Endothelial cell of umbilical vein (primary cell): ENCODE results near the gene HSPB2. TPM values are rescaled to one million over a fixed set of nuclear protein-coding genes. Genes with fewer than 3 reads are reported as not detected.
A peak's percentile ranks its signal among the peaks of the same experiment; 100 is the strongest.

ENCODE experiments used
- BruUV-seq: library from RNA; stranded (reverse); fragments of 400-500 nt; replicated peaks from 2 replicates; lab custom pipeline; 2021; lab: Mats Ljungman, UMichigan
- CTCF ChIA-PET: fragments of 300-600, 350-600 bp; sonication (Branson Sonifier 250); formaldehyde crosslinking; loops from one replicate; lab custom pipeline; 2021; ENCODE audit warnings: antibody characterized with exemption, inconsistent platforms; lab: Charles Lee
- POLR2A ChIA-PET: fragments of 300-600, 350-600 bp; sonication (Branson Sonifier 250); formaldehyde crosslinking; loops from one replicate; lab custom pipeline; 2021; ENCODE audit warnings: antibody characterized with exemption, inconsistent platforms; lab: Charles Lee
- DNase-seq: peaks from one replicate; pipeline ENCODE4 v3.0.0-alpha.2; 2011; ENCODE audit warnings: low read depth, low spot score
- FAIRE-seq: peaks from 2 replicates; lab custom pipeline; 2011; peaks lifted over from hg19 to GRCh38; lab: Jason Lieb, UNC
- H2AFZ ChIP-seq: 2 replicates; pipeline ENCODE4 v1.6.0; 2012; ENCODE audit warnings: low read depth, low read length, control low read depth, inconsistent platforms
- H3K27ac ChIP-seq: 2 replicates; pipeline ENCODE4 v1.5.1; 2011; ENCODE audit warnings: low read depth, mild to moderate bottlenecking, control low read depth, low read length, moderate library complexity; ENCODE audit not compliant: insufficient read depth
- H3K27me3 ChIP-seq, 2 experiments: 2 replicates each; pipeline versions ENCODE4 v1.6.0 to v1.6.1; 2011; ENCODE audit warnings: low read length in 2 of 2, mixed read lengths in 1 of 2; ENCODE audit not compliant: control insufficient read depth in 2 of 2, insufficient read depth in 2 of 2
- H3K36me3 ChIP-seq, 2 experiments: 2 replicates in 1 of 2; 3 replicates in 1 of 2; pipeline ENCODE4 v1.5.1; 2011; ENCODE audit warnings: low read length in 2 of 2, mild to moderate bottlenecking in 1 of 2, moderate library complexity in 1 of 2; ENCODE audit not compliant: control insufficient read depth in 2 of 2, insufficient read depth in 2 of 2; ENCODE audit errors: extremely low read depth in 1 of 2
- H3K4me1 ChIP-seq: 3 replicates; pipeline ENCODE4 v1.5.1; 2011; ENCODE audit warnings: mild to moderate bottlenecking, low read length; ENCODE audit not compliant: control insufficient read depth, insufficient read depth; ENCODE audit errors: extremely low read depth
- H3K4me2 ChIP-seq: 2 replicates; pipeline ENCODE4 v1.6.1; 2011; ENCODE audit warnings: low read length, control low read depth, mixed read lengths; ENCODE audit not compliant: insufficient read depth
- H3K4me3 ChIP-seq, 3 experiments: fragments of 200-600 bp in 1 of 3; sonication (generic), shearing (Covaris generic) in 1 of 3; replicated peaks in 1 of 3; 2 replicates each; pipeline ENCODE4 v1.5.1; 2011 to 2016; ENCODE audit warnings: control low read depth in 3 of 3, low read length in 3 of 3, mild to moderate bottlenecking in 2 of 3, inconsistent platforms in 1 of 3, low read depth in 1 of 3, moderate library complexity in 1 of 3; ENCODE audit not compliant: insufficient read depth in 1 of 3
- H3K79me2 ChIP-seq: 2 replicates; pipeline ENCODE4 v1.6.0; 2012; ENCODE audit warnings: low read length, inconsistent platforms; ENCODE audit not compliant: control insufficient read depth, insufficient read depth
- H3K9ac ChIP-seq: replicated peaks from 2 replicates; pipeline ENCODE3; 2011; ENCODE audit warnings: low read length, control low read depth; ENCODE audit not compliant: insufficient read depth; ENCODE audit errors: extremely low read depth
- H3K9me1 ChIP-seq: replicated peaks from 3 replicates; pipeline ENCODE4 v1.6.0; 2011; ENCODE audit warnings: mild to moderate bottlenecking, low read length; ENCODE audit not compliant: control insufficient read depth, insufficient read depth; ENCODE audit errors: extremely low read depth
- H3K9me3 ChIP-seq: replicated peaks from 2 replicates; pipeline ENCODE4 v1.5.1; 2012; ENCODE audit warnings: low read length, inconsistent platforms; ENCODE audit not compliant: control insufficient read depth, insufficient read depth
- H4K20me1 ChIP-seq: replicated peaks from 2 replicates; pipeline ENCODE3; 2011; ENCODE audit warnings: mild to moderate bottlenecking, low read length; ENCODE audit not compliant: control insufficient read depth, insufficient read depth; ENCODE audit errors: extremely low read depth
- EZH2 ChIP-seq: IDR thresholded peaks from 2 replicates; pipeline ENCODE4 v1.6.1; 2012; ENCODE audit warnings: borderline replicate concordance, low read depth, mild to moderate bottlenecking, moderate library complexity, low read length, inconsistent platforms; ENCODE audit not compliant: severe bottlenecking
- FOS ChIP-seq: IDR thresholded peaks from 2 replicates; pipeline ENCODE4 v1.6.1; 2011; ENCODE audit warnings: mild to moderate bottlenecking, low read length, moderate library complexity, borderline replicate concordance; ENCODE audit not compliant: insufficient read depth
- GATA2 ChIP-seq: IDR thresholded peaks from 2 replicates; pipeline ENCODE4 v1.7.0; 2011; ENCODE audit warnings: low read depth, mild to moderate bottlenecking, moderate library complexity, mixed read lengths, low read length; ENCODE audit not compliant: insufficient read length, insufficient read depth
- MYC ChIP-seq: IDR thresholded peaks from one replicate; pipeline ENCODE4 v1.6.1; 2011; ENCODE audit warnings: mild to moderate bottlenecking, low read depth, low read length
- dilution Hi-C: fragments of 300-500 bp; cut with MboI; formaldehyde crosslinking; loops from one replicate; pipeline ENCODE4 v1.15.0; 2019; ENCODE audit warnings: low sequenced_read_pairs; ENCODE audit not compliant: extremely low pct_ligation_motif_present
- intact Hi-C: fragments of 100-400 bp; cut with micrococcal nuclease; formaldehyde crosslinking; loops from one replicate; pipeline ENCODE4 v1.10.0; 2022
- polyA plus RNA-seq, 4 experiments: library from polyadenylated mRNA; depleted of rRNA in 3 of 4; stranded (reverse) in 3 of 4; unstranded in 1 of 4; fragments of >200 nt; gene quantifications; 2 replicates each; pipeline versions ENCODE4 v1.2.1 to v1.2.3, GENCODE V29; 2011 to 2012; ENCODE audit warnings: missing spikeins in 1 of 4
- total RNA-seq: library from RNA; stranded (reverse); gene quantifications from 2 replicates; pipeline ENCODE4 v1.2.3, GENCODE V29; 2021
- TF ChIP-seq, protein P1 (sequence below), 2 donors: IDR thresholded peaks; 1 replicate in 1 of 2; 2 replicates in 1 of 2; pipeline ENCODE4 v1.5.1; 2011; ENCODE audit warnings: low read length in 2 of 2, mild to moderate bottlenecking in 2 of 2, moderate library complexity in 2 of 2, control low read depth in 1 of 2, inconsistent platforms in 1 of 2, low read depth in 1 of 2; ENCODE audit not compliant: insufficient read depth in 1 of 2; ENCODE audit errors: extremely low read depth in 1 of 2

HSPB2 gene
- total and polyA plus RNA-seq, 2 donors (not counting 3 experiments of a cell fraction or from before 2014, with no cell fraction given) = not detected

DNA sequence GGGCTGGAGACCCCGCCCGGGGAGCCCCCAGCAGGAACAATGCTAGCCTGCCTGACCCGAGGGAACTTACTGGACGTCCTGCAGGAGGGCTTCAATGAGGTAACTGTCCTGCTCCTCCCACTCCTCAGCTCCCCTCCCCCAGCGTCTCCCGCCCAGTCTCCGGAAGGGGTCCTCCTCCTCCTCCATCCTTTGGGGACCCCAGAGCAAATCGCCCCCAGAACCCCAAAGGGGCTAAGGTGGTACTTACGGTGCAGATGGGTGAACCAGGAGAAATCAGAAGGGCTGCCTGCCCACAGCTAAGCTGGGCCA is 24.9 kb downstream of the HSPB2 start:
- BruUV-seq = no TSS peak
- TF ChIP-seq GATA2 = no peak
- TF ChIP-seq MYC = no peak
- TF ChIP-seq EZH2 = no peak
- no peak for TF ChIP-seq FOS
- TF ChIP-seq, protein P1, sequence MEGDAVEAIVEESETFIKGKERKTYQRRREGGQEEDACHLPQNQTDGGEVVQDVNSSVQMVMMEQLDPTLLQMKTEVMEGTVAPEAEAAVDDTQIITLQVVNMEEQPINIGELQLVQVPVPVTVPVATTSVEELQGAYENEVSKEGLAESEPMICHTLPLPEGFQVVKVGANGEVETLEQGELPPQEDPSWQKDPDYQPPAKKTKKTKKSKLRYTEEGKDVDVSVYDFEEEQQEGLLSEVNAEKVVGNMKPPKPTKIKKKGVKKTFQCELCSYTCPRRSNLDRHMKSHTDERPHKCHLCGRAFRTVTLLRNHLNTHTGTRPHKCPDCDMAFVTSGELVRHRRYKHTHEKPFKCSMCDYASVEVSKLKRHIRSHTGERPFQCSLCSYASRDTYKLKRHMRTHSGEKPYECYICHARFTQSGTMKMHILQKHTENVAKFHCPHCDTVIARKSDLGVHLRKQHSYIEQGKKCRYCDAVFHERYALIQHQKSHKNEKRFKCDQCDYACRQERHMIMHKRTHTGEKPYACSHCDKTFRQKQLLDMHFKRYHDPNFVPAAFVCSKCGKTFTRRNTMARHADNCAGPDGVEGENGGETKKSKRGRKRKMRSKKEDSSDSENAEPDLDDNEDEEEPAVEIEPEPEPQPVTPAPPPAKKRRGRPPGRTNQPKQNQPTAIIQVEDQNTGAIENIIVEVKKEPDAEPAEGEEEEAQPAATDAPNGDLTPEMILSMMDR (IDR thresholded peaks at IDR 0.05; ENCODE audit: extremely low read depth in 1 of 2, insufficient read depth in 1 of 2, low read depth in 1 of 2, low read length in 2 of 2) = no peak
- Histone ChIP-seq H3K4me1 (peaks cover 42% of the 10 kb centered on the region), H3K36me3 (no peaks in the 10 kb centered on the region), H3K4me3 (peak overlapping the region; percentile 62 to 76 (median 64)), H3K27me3 (no peaks in the 10 kb centered on the region), H3K9me3 (no peaks in the 10 kb centered on the region), H3K4me2 (peak overlapping the region; percentile 70), H3K9ac (peak overlapping the region; percentile 72), H3K9me1 (no peaks in the 10 kb centered on the region), H3K27ac (peak overlapping the region; percentile 94), H4K20me1 (no peaks in the 10 kb centered on the region), H2AFZ (peak overlapping the region; percentile 89), H3K79me2 (peaks cover 20% of the 10 kb centered on the region)
- DNase-seq (no peak), FAIRE-seq (no peak)
- POLR2A ChIA-PET = interaction anchor here (0.6 to 1.2 kb wide), 3 partner anchors 10 to 355 kb away, joined by 3 to 10 read pairs (median 5); no protein-coding TSS in a partner anchor
- CTCF ChIA-PET = interaction anchor here (0.6 to 3.6 kb wide), 7 partner anchors 9 to 60 kb away, joined by 3 to 47 read pairs (median 3); no protein-coding TSS in a partner anchor
- intact Hi-C loops = loop anchor here (1.0 kb wide), 2 partner anchors 40 to 58 kb away; partner anchors contain the start of genes CFAP68 and FDXACB1
- dilution Hi-C loops = no loop called here
